HFFc6 (cell line): ENCODE data around the gene CCDC91. TPM values are rescaled to one million over a fixed set of nuclear protein-coding genes. Genes with fewer than 3 reads are reported as not detected.

Experiments
- DNase-seq: peaks from one replicate; pipeline ENCODE4 v3.0.0-alpha.2; 2018
- H3K27ac Mint-ChIP-seq: 2 replicates; pipeline ENCODE4 v1.8.0; 2020; ENCODE audit warnings: mild to moderate bottlenecking, mixed read lengths
- H3K27me3 Mint-ChIP-seq: 2 replicates; pipeline ENCODE4 v1.8.0; 2021; ENCODE audit warnings: mild to moderate bottlenecking, moderate library complexity, mixed read lengths; ENCODE audit not compliant: insufficient read depth
- H3K36me3 Mint-ChIP-seq: 2 replicates; pipeline ENCODE4 v1.8.0; 2021; ENCODE audit warnings: low read depth, mixed read lengths
- H3K4me1 Mint-ChIP-seq: 2 replicates; pipeline ENCODE4 v1.8.0; 2020; ENCODE audit warnings: low read depth, mixed read lengths
- H3K4me3 Mint-ChIP-seq: 2 replicates; pipeline ENCODE4 v1.8.0; 2020; ENCODE audit warnings: mild to moderate bottlenecking, moderate library complexity, mixed read lengths
- H3K9me3 Mint-ChIP-seq: 2 replicates; pipeline ENCODE4 v1.8.0; 2020; ENCODE audit warnings: mild to moderate bottlenecking, mixed read lengths
- CTCF ChIP-seq: fragments of 200-600 bp; sonication (generic); IDR thresholded peaks from 2 replicates; pipeline ENCODE4 v1.5.0; 2021; ENCODE audit warnings: antibody characterized with exemption, mild to moderate bottlenecking
- total RNA-seq, 6 experiments: library from RNA; stranded (reverse); fragmentation: NEBNext Ultra II Directional; extraction: Animal tissue kit (Norgen Biotek cat#: 25700); gene quantifications; 2 replicates in 1 of 6; 3 replicates in 5 of 6; pipeline ENCODE4 v1.2.3, GENCODE V29; 2021

Gene CCDC91
- total RNA-seq, 6 experiments from 2014 or later = 14.7 to 17.3 (median 16.7) TPM

GRCh38 chr12:28303192-28303591 is 112.9 kb downstream of the CCDC91 start:
- H3K36me3 Mint-ChIP-seq = no peaks in the 10 kb centered on the region
- TF ChIP-seq CTCF = no peak
- H3K4me3 Mint-ChIP-seq = no peak overlapping the region
- H3K9me3 Mint-ChIP-seq = no peaks in the 10 kb centered on the region
- no peaks in the 10 kb centered on the region for H3K27me3 Mint-ChIP-seq
- no peak for DNase-seq
- no peak overlapping the region for H3K27ac Mint-ChIP-seq
- H3K4me1 Mint-ChIP-seq = no peaks in the 10 kb centered on the region

DNA sequence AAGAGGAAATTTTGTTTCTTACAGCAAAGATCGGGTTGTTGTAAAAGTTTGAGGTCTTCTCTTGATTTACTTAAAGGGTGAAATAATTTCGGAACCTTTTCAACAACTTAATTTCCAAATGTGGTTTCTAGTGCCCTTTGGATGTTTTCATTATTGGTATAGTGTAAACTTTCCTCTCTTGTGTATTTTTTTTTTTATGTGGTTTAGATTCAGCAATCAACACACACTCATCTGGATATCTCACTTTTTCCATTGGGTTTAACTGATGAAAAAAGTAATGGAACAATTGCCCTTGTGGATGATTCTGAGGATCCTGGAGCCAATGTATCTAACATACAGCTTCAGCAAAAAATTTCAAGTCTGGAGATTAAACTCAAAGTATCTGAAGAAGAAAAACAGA is 116.3 kb downstream of the CCDC91 start:
- Mint-ChIP-seq H3K36me3 (no peaks in the 10 kb centered on the region), H3K4me3 (no peak overlapping the region), H3K27me3 (no peaks in the 10 kb centered on the region), H3K27ac (no peak overlapping the region), H3K9me3 (no peaks in the 10 kb centered on the region), H3K4me1 (0 out of 2 replicates have a peak, but pooled peaks cover 4% of the 10 kb centered on the region)
- no peak for TF ChIP-seq CTCF
- no peak for DNase-seq

DNA sequence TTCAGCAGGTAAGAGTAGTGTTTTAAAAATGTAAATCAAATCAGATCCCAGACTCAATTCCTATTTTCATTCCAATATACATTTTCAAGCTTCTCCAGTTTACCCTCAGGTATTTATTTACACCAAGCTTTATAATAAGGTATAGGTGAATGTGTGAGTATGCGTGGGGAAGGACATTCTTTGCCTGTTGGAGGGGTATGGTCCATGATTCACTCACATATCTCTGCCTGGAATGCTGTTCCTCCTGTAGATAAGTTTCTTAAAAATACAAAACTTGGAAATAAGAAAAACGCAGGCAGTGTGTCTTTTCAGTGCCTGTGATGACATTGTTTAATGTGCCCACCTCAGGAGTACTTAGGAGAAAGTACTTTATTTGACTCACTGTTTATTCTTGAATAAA is 118.6 kb downstream of the CCDC91 start:
- no peak for TF ChIP-seq CTCF
- no peak overlapping the region for H3K27ac Mint-ChIP-seq
- no peaks in the 10 kb centered on the region for H3K9me3 Mint-ChIP-seq
- no peaks in the 10 kb centered on the region for H3K27me3 Mint-ChIP-seq
- no peak for DNase-seq
- H3K4me1 Mint-ChIP-seq = peaks cover 16% of the 10 kb centered on the region
- no peaks in the 10 kb centered on the region for H3K36me3 Mint-ChIP-seq
- H3K4me3 Mint-ChIP-seq = no peak overlapping the region

- peak; percentile 5 for DNase-seq
- peak overlapping the region; percentile 25 for H3K27ac Mint-ChIP-seq
- peaks cover 24% of the 10 kb centered on the region for H3K4me1 Mint-ChIP-seq
- no peak overlapping the region for H3K4me3 Mint-ChIP-seq
- no peaks in the 10 kb centered on the region for H3K27me3 Mint-ChIP-seq
- peaks cover 10% of the 10 kb centered on the region for H3K9me3 Mint-ChIP-seq
- H3K36me3 Mint-ChIP-seq = peaks cover 18% of the 10 kb centered on the region
- no peak for TF ChIP-seq CTCF
Measured at GRCh38 chr12:28313631-28314030, 123.4 kb downstream of the CCDC91 start.

DNA sequence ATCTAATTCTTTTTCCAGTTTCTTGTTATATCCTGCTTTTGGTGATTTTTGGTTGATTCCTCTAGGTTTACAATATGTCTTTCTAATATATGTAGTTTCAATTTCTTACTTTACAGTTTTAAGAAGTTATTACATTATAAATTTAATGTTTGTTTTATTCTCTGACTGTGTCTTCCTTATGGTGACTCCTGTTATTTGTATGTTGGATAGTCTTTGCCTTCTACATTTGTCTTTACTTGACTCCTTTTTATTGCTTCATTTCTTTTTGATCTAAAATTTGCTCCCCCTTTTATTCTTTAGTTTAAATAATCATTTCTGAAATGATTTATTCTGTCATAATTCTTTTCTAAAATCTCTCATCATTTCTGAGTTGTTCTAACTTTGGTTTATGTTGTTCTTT is 125.8 kb downstream of the CCDC91 start:
- Mint-ChIP-seq H3K4me3 (no peak overlapping the region), H3K9me3 (peaks cover 10% of the 10 kb centered on the region)

More for the DNA sequence above, 125.8 kb downstream of the CCDC91 start:
- Mint-ChIP-seq H3K4me1 (peaks cover 28% of the 10 kb centered on the region), H3K36me3 (peaks cover 18% of the 10 kb centered on the region), H3K27me3 (no peaks in the 10 kb centered on the region), H3K27ac (no peak overlapping the region)
- no peak for TF ChIP-seq CTCF
- DNase-seq = no peak
